ENCODE measurements around the gene FXR2. TPM values are rescaled to one million over a fixed set of nuclear protein-coding genes. Genes with fewer than 3 reads are reported as not detected.

The FXR2 gene
- total and polyA plus RNA-seq, 10 of the 15 experiments (the other 5 are each of a cell fraction or from before 2014, with no cell fraction given) = 1.6 to 33.3 (median 22.0) TPM

DNA sequence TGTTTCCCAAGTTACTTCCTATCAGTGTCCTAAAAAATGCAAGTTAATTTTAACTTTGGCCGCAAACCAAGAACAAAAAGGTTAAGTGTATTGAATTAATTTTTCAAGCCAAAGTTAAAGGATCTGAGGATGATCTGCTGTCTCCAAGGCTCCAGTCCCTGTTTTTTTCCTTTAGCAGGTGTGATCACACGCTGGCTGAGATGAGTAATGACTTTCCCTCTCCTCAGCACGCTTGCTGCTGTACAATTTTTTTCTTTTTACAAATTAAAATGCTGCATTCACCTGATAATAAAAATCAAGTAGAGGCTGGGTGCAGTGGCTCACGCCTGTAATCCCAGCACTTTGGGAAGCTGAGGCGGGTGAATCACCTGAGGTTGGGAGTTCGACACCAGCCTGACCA is 69.8 kb downstream of the FXR2 start (continued):
- TF ChIP-seq, protein P1, sequence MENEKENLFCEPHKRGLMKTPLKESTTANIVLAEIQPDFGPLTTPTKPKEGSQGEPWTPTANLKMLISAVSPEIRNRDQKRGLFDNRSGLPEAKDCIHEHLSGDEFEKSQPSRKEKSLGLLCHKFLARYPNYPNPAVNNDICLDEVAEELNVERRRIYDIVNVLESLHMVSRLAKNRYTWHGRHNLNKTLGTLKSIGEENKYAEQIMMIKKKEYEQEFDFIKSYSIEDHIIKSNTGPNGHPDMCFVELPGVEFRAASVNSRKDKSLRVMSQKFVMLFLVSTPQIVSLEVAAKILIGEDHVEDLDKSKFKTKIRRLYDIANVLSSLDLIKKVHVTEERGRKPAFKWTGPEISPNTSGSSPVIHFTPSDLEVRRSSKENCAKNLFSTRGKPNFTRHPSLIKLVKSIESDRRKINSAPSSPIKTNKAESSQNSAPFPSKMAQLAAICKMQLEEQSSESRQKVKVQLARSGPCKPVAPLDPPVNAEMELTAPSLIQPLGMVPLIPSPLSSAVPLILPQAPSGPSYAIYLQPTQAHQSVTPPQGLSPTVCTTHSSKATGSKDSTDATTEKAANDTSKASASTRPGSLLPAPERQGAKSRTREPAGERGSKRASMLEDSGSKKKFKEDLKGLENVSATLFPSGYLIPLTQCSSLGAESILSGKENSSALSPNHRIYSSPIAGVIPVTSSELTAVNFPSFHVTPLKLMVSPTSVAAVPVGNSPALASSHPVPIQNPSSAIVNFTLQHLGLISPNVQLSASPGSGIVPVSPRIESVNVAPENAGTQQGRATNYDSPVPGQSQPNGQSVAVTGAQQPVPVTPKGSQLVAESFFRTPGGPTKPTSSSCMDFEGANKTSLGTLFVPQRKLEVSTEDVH (IDR thresholded peaks at IDR 0.05; ENCODE audit: low read depth, partially characterized antibody) = no peak

Small RNA genes within 50 kb of the gene (small RNA-seq; reads per million reads assigned to genes)
- gene CD68 (not detected), gene SNORA48 (not detected), gene SNORD10 (not detected)

Other genes with a start within 250 kb of the FXR2 start
Only the 7 nearest of the 30 such genes appear.
- 88.4 and 88.8 TPM in 2 replicates for gene SENP3, start 53.0 kb downstream of the FXR2 start, total RNA-seq (2014; rRNA removed)
- gene SENP3, start 53.0 kb downstream of the FXR2 start, total RNA-seq (2014; rRNA removed; fragmentation: Illumina TruSeq; extraction: Trizol) = 77.5 and 78.4 TPM in 2 replicates
- 67.0 and 72.8 TPM in 2 replicates for gene SENP3, start 53.0 kb downstream of the FXR2 start, total RNA-seq (2021)
- 74.0 and 99.9 TPM in 2 replicates for gene SENP3, start 53.0 kb downstream of the FXR2 start, polyA plus RNA-seq (2011; rRNA removed)
- 113 and 134 TPM in 2 replicates for gene SENP3, start 53.0 kb downstream of the FXR2 start, polyA plus RNA-seq (2014; fragmentation: Illumina TruSeq; extraction: Trizol)
- gene SENP3, start 53.0 kb downstream of the FXR2 start, polyA plus RNA-seq (2014; fragmentation: Nextera tagmentation; extraction: Ambion mirVana) = 1 to 10 TPM; 1.8 TPM
- 78.3 and 81.9 TPM in 2 replicates for gene SENP3, start 53.0 kb downstream of the FXR2 start, polyA plus RNA-seq (2014; rRNA removed)
- gene SENP3, start 53.0 kb downstream of the FXR2 start, polyA plus RNA-seq (2016; fragmentation: Nextera tagmentation; extraction: Ambion mirVana) = 1 to 10 TPM; 5.1 to 6.5 TPM
- 2.6 and 3.4 TPM in 2 replicates for gene CD68, start 35.3 kb downstream of the FXR2 start, total RNA-seq (2014; rRNA removed)
- gene CD68, start 35.3 kb downstream of the FXR2 start, total RNA-seq (2014; rRNA removed; fragmentation: Illumina TruSeq; extraction: Trizol) = 3.7 TPM in 2 replicates
- 2.6 and 3.2 TPM in 2 replicates for gene CD68, start 35.3 kb downstream of the FXR2 start, total RNA-seq (2021)
- gene CD68, start 35.3 kb downstream of the FXR2 start, polyA plus RNA-seq (2011; rRNA removed) = 2.7 and 6.9 TPM in 2 replicates
- gene CD68, start 35.3 kb downstream of the FXR2 start, polyA plus RNA-seq (2014; fragmentation: Illumina TruSeq; extraction: Trizol) = 3.0 and 6.1 TPM in 2 replicates
- gene CD68, start 35.3 kb downstream of the FXR2 start, polyA plus RNA-seq (2014; fragmentation: Nextera tagmentation; extraction: Ambion mirVana) = 1 to 10 TPM; 3.7 to 5.0 TPM
- gene CD68, start 35.3 kb downstream of the FXR2 start, polyA plus RNA-seq (2014; rRNA removed) = 4.2 and 4.3 TPM in 2 replicates
- gene CD68, start 35.3 kb downstream of the FXR2 start, polyA plus RNA-seq (2016; fragmentation: Nextera tagmentation; extraction: Ambion mirVana) = 1 to 10 TPM; 3.2 to 3.9 TPM
- 91.5 and 95.2 TPM in 2 replicates for gene MPDU1, start 31.0 kb downstream of the FXR2 start, total RNA-seq (2014; rRNA removed)
- 68.8 and 69.2 TPM in 2 replicates for gene MPDU1, start 31.0 kb downstream of the FXR2 start, total RNA-seq (2014; rRNA removed; fragmentation: Illumina TruSeq; extraction: Trizol)
- 44.3 and 52.7 TPM in 2 replicates for gene MPDU1, start 31.0 kb downstream of the FXR2 start, total RNA-seq (2021)
- 67.0 and 98.8 TPM in 2 replicates for gene MPDU1, start 31.0 kb downstream of the FXR2 start, polyA plus RNA-seq (2011; rRNA removed)
- gene MPDU1, start 31.0 kb downstream of the FXR2 start, polyA plus RNA-seq (2014; fragmentation: Illumina TruSeq; extraction: Trizol) = 130 and 138 TPM in 2 replicates
- 10 to 100 TPM in 1 of 2 experiments, 1 to 10 TPM in 1; 3.6 to 11.6 TPM for gene MPDU1, start 31.0 kb downstream of the FXR2 start, polyA plus RNA-seq (2014; fragmentation: Nextera tagmentation; extraction: Ambion mirVana)
- 64.4 and 78.9 TPM in 2 replicates for gene MPDU1, start 31.0 kb downstream of the FXR2 start, polyA plus RNA-seq (2014; rRNA removed)
- gene MPDU1, start 31.0 kb downstream of the FXR2 start, polyA plus RNA-seq (2016; fragmentation: Nextera tagmentation; extraction: Ambion mirVana) = 10 to 100 TPM; 78.9 to 80.1 TPM
- gene SOX15, start 24.8 kb downstream of the FXR2 start, total RNA-seq (2014; rRNA removed) = 0.27 TPM in 1 of 2 replicates, not detected in the other
- not detected in 2 replicates for gene SOX15, start 24.8 kb downstream of the FXR2 start, total RNA-seq (2014; rRNA removed; fragmentation: Illumina TruSeq; extraction: Trizol)
- gene SOX15, start 24.8 kb downstream of the FXR2 start, total RNA-seq (2021) = 0.19 and 0.28 TPM in 2 replicates
- 0.10 TPM in 1 of 2 replicates, not detected in the other for gene SOX15, start 24.8 kb downstream of the FXR2 start, polyA plus RNA-seq (2011; rRNA removed)
- gene SOX15, start 24.8 kb downstream of the FXR2 start, polyA plus RNA-seq (2014; fragmentation: Illumina TruSeq; extraction: Trizol) = 0.07 TPM in 1 of 2 replicates, not detected in the other
- gene SOX15, start 24.8 kb downstream of the FXR2 start, polyA plus RNA-seq (2014; fragmentation: Nextera tagmentation; extraction: Ambion mirVana) = under 1 TPM; 0.06 to 0.09 TPM
- 0.22 and 0.62 TPM in 2 replicates for gene SOX15, start 24.8 kb downstream of the FXR2 start, polyA plus RNA-seq (2014; rRNA removed)
- gene SOX15, start 24.8 kb downstream of the FXR2 start, polyA plus RNA-seq (2016; fragmentation: Nextera tagmentation; extraction: Ambion mirVana) = under 1 TPM; 0.25 to 0.53 TPM
- gene SAT2, start 12.9 kb upstream of the FXR2 start, total RNA-seq (2014; rRNA removed) = 21.6 and 24.3 TPM in 2 replicates
- 26.8 and 33.3 TPM in 2 replicates for gene SAT2, start 12.9 kb upstream of the FXR2 start, total RNA-seq (2014; rRNA removed; fragmentation: Illumina TruSeq; extraction: Trizol)
- gene SAT2, start 12.9 kb upstream of the FXR2 start, total RNA-seq (2021) = 38.5 and 38.8 TPM in 2 replicates
- gene SAT2, start 12.9 kb upstream of the FXR2 start, polyA plus RNA-seq (2011; rRNA removed) = 19.7 and 22.7 TPM in 2 replicates
- 31.6 and 41.8 TPM in 2 replicates for gene SAT2, start 12.9 kb upstream of the FXR2 start, polyA plus RNA-seq (2014; fragmentation: Illumina TruSeq; extraction: Trizol)
- 10 to 100 TPM; 14.6 to 31.5 TPM for gene SAT2, start 12.9 kb upstream of the FXR2 start, polyA plus RNA-seq (2014; fragmentation: Nextera tagmentation; extraction: Ambion mirVana)
- 38.9 and 44.0 TPM in 2 replicates for gene SAT2, start 12.9 kb upstream of the FXR2 start, polyA plus RNA-seq (2014; rRNA removed)
- 10 to 100 TPM; 21.4 to 23.8 TPM for gene SAT2, start 12.9 kb upstream of the FXR2 start, polyA plus RNA-seq (2016; fragmentation: Nextera tagmentation; extraction: Ambion mirVana)
- not detected in 2 replicates for gene SHBG, start 15.2 kb upstream of the FXR2 start, total RNA-seq (2014; rRNA removed)
- gene SHBG, start 15.2 kb upstream of the FXR2 start, total RNA-seq (2014; rRNA removed; fragmentation: Illumina TruSeq; extraction: Trizol) = not detected in 2 replicates
- gene SHBG, start 15.2 kb upstream of the FXR2 start, total RNA-seq (2021) = not detected in 2 replicates
- not detected in 2 replicates for gene SHBG, start 15.2 kb upstream of the FXR2 start, polyA plus RNA-seq (2011; rRNA removed)
- gene SHBG, start 15.2 kb upstream of the FXR2 start, polyA plus RNA-seq (2014; fragmentation: Illumina TruSeq; extraction: Trizol) = not detected in 2 replicates
- gene SHBG, start 15.2 kb upstream of the FXR2 start, polyA plus RNA-seq (2014; fragmentation: Nextera tagmentation; extraction: Ambion mirVana) = not detected
- 0.25 TPM in 1 of 2 replicates, not detected in the other for gene SHBG, start 15.2 kb upstream of the FXR2 start, polyA plus RNA-seq (2014; rRNA removed)
- gene SHBG, start 15.2 kb upstream of the FXR2 start, polyA plus RNA-seq (2016; fragmentation: Nextera tagmentation; extraction: Ambion mirVana) = not detected
- not detected in 2 replicates for gene ATP1B2, start 36.0 kb upstream of the FXR2 start, total RNA-seq (2014; rRNA removed)
- not detected in 2 replicates for gene ATP1B2, start 36.0 kb upstream of the FXR2 start, total RNA-seq (2014; rRNA removed; fragmentation: Illumina TruSeq; extraction: Trizol)
- gene ATP1B2, start 36.0 kb upstream of the FXR2 start, total RNA-seq (2021) = 0.23 and 0.32 TPM in 2 replicates
- gene ATP1B2, start 36.0 kb upstream of the FXR2 start, polyA plus RNA-seq (2011; rRNA removed) = not detected in 2 replicates
- gene ATP1B2, start 36.0 kb upstream of the FXR2 start, polyA plus RNA-seq (2014; fragmentation: Illumina TruSeq; extraction: Trizol) = 0.15 TPM in 1 of 2 replicates, not detected in the other
- under 1 TPM; 0.03 to 0.04 TPM for gene ATP1B2, start 36.0 kb upstream of the FXR2 start, polyA plus RNA-seq (2014; fragmentation: Nextera tagmentation; extraction: Ambion mirVana)
- 0.09 and 0.49 TPM in 2 replicates for gene ATP1B2, start 36.0 kb upstream of the FXR2 start, polyA plus RNA-seq (2014; rRNA removed)
- gene ATP1B2, start 36.0 kb upstream of the FXR2 start, polyA plus RNA-seq (2016; fragmentation: Nextera tagmentation; extraction: Ambion mirVana) = under 1 TPM; 0.28 to 0.29 TPM